Measurements from ENCODE around the gene RSRP1.
"Not testable (repeated sequence)": the region's sequence is repeated elsewhere in the genome, so short reads cannot be mapped to it uniquely, and the experiment has no call there.

Gene RSRP1

GRCh38 chr1:25246600-25247023 lies 642 bp downstream of the RSRP1 start:
- DNase-seq (ENCODE audit: low read depth): no peak
- no peak for TF ChIP-seq CTCF (IDR thresholded peaks at IDR 0.05; ENCODE audit: low read depth, low read length, missing control alignments)
- H3K4me3 ChIP-seq (ENCODE audit: low read depth, low read length): peak overlapping the region; percentile 67

GRCh38 chr1:25245809-25246599 lies 1.2 kb downstream of the RSRP1 start:
- TF ChIP-seq CTCF (IDR thresholded peaks at IDR 0.05; ENCODE audit: low read depth, low read length, missing control alignments): no peak
- DNase-seq (ENCODE audit: low read depth): no peak
- H3K4me3 ChIP-seq (ENCODE audit: low read depth, low read length): peak overlapping the region; percentile 67

GRCh38 chr1:25245393-25245792 lies 1.9 kb downstream of the RSRP1 start:
- H3K4me3 ChIP-seq (ENCODE audit: low read depth, low read length): peak overlapping the region; percentile 67; the same call in 1 of the 2 replicates
- DNase-seq (ENCODE audit: low read depth): no peak
- TF ChIP-seq CTCF (IDR thresholded peaks at IDR 0.05; ENCODE audit: low read depth, low read length, missing control alignments): no peak

GRCh38 chr1:25243907-25244306 lies 3.3 kb downstream of the RSRP1 start:
- H3K4me3 ChIP-seq (ENCODE audit: low read depth, low read length): no peak overlapping the region
- no peak for TF ChIP-seq CTCF (IDR thresholded peaks at IDR 0.05; ENCODE audit: low read depth, low read length, missing control alignments)
- DNase-seq (ENCODE audit: low read depth): no peak

GRCh38 chr1:25239681-25240541 lies 7.3 kb downstream of the RSRP1 start:
- DNase-seq (ENCODE audit: low read depth): peak; percentile 85
- TF ChIP-seq CTCF (IDR thresholded peaks at IDR 0.05; ENCODE audit: low read depth, low read length, missing control alignments): peak; percentile 77
- H3K4me3 ChIP-seq (ENCODE audit: low read depth, low read length): peak overlapping the region; percentile 57

GRCh38 chr1:25238046-25238445 lies 9.2 kb downstream of the RSRP1 start:
- no peak overlapping the region for H3K4me3 ChIP-seq (ENCODE audit: low read depth, low read length)
- no peak for TF ChIP-seq CTCF (IDR thresholded peaks at IDR 0.05; ENCODE audit: low read depth, low read length, missing control alignments)
- DNase-seq (ENCODE audit: low read depth): no peak

- DNase-seq (ENCODE audit: low read depth): not testable (repeated sequence)
- peak overlapping the region; percentile 7; the same call in 1 of the 2 replicates for H3K4me3 ChIP-seq (ENCODE audit: low read depth, low read length)
Observed at GRCh38 chr1:25236261-25236660, 11.0 kb downstream of the RSRP1 start.

GRCh38 chr1:25235411-25235810 lies 11.8 kb downstream of the RSRP1 start:
- not testable (repeated sequence) for H3K4me3 ChIP-seq (ENCODE audit: low read depth, low read length); DNase-seq (ENCODE audit: low read depth)
